Activated CD4-positive, CD25-positive, alpha-beta regulatory T cell treated with anti-CD3 and anti-CD28 coated beads, Interleukin-2, amount 50 U/mL, for 72 hours (primary cell): Measurements from ENCODE around the gene EPB41L4A.
"Not testable (repeated sequence)": the region's sequence is repeated elsewhere in the genome, so short reads cannot be mapped to it uniquely, and the experiment has no call there.

Experiments
- DNase-seq: peaks from one replicate; pipeline ENCODE4 v3.0.0; 2021

EPB41L4A gene

DNA sequence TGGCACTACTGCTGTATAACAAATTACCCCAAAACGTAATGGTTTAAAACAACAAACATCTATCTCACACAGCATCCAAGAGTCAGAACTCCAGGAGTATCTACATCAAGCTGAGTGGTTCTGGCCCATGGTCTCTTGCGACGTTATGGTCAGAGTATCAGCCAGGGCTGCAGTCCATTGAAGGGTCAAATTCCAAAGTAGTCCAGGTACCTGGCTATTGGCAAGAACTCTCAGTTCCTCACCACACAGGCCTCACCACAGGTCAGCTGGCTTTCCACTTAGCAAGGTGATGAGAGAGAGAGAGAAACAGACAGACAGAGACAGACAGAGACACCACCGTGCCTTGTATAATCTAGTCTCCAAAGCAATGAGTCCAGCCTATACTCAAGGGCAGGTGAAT is 22.6 kb downstream of the EPB41L4A start:
- DNase-seq: no peak

DNA sequence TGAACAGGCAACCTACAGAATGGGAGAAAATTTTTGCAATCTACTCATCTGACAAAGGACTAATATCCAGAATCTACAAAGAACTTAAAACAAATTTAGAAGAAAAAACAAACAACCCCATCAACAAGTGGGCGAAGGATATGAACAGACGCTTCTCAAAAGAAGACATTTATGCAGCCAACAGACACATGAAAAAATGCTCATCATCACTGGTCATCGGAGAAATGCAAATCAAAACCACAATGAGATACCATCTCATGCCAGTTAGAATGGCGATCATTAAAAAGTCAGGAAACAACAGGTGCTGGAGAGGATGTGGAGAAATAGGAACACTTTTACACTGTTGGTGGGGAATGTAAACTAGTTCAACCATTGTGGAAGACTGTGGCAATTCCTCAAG is 23.8 kb downstream of the EPB41L4A start:
- not testable (repeated sequence) for DNase-seq

DNA sequence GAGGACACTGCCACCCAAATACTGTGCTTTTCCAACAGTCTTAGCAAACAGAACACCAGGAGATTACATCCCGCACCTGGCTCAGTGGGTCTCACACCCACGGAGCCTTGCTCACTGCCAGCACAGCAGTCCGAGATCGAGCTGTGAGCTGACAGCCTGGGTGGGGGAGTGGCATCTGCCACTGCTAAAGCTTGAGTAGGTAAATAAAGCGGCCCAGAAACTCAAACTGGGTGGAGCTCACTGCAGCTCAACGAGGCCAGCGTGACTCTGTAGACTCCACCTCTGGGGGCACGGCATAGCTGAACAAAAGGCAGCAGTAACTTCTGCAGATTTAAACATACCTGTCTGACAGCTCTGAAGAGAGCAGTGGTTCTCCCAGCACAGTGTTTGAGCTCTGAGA is 28.8 kb downstream of the EPB41L4A start:
- no peak for DNase-seq

DNA sequence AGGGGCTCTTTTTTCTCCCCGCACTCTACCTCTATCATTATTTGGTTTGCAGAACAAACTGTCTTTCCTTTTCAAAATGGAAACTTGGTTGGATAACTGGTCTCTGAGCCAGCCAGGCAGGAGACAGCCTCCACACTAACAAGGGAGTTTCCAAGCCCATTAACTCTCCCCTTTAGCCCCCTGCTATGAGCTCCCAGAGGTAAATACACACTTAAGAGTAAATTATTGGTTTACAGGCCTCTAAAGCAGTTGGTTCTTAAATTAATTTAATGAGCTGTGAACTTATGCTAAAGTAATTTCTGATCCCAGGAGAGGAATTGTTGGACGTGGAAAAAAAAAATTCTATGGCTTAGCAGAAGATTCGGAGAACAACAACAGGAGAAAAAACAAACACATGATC is 30.3 kb downstream of the EPB41L4A start:
- DNase-seq: no peak

DNA sequence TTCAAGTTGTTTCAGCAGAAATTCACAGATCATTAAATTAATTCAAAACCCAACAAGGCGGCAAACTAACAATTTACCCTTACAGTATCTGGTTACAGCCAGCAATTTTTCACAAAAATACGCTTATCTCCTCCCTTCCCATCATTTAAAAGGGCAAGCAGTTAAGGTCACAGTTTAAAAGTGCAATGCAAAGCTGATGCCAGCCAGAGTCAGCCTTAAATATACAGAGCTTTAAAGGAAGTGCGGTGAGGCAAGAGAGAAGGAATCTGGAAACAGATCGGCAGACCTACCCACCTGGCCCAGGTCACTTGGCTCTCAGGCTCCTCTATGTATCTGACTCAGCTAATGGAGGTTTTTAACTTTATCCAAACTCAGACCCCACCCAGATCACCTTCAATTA is 31.0 kb downstream of the EPB41L4A start:
- DNase-seq: no peak

DNA sequence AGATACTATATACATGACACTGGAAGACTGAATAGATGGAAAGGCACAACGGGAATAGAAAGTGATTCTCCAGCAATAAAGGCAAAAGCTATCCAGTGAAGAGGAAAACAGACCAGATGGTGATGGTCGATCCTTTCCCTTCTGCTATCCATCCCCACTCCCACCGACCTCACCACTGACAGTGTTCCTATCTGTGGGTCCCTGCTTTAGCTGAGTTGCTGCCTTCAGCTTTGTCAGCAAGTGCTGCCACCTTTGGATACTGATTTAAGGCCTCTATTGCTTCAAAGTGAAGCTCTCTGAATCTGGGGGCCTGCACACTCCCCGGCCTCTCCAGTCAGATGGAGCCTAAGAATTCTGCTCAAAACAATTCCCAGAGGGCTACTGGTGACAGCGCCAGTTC is 32.3 kb downstream of the EPB41L4A start:
- no peak for DNase-seq

DNA sequence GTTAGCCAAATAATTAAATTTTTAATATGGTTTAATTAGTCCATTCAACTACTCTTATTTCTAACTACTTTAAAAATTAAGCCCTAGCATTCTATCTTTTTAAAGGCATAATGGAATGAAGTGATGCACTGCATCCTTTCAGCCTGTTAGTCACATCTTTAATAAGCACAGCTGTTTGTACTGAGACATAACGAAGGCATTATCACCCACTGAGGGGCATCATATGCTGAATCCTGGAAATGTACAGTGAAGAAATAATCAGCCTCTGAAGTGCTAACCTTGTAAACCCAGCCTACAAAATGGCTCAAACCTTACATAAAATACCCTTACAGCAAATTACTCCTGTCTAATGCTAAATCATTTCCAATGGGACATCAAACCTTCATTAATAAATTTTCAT is 33.1 kb downstream of the EPB41L4A start:
- no peak for DNase-seq

DNA sequence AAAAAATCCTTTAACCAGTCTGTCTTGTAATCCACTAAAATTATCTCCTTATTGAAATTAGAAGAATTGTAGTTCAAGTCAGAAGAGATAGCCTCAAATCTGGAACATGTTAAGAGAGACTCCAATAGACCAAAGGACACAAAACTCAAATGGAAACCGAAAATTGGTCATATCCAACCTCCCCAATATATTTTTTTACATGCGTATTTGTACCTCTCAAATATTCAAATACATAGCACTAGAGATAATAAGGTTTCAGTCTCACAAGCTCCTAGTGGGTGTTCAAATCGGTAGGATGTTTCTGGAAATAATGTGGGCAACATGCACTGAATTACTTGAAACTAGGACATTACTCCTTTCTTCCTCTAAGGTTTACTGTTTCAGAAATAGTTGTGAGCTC is 33.5 kb downstream of the EPB41L4A start:
- DNase-seq: no peak

DNA sequence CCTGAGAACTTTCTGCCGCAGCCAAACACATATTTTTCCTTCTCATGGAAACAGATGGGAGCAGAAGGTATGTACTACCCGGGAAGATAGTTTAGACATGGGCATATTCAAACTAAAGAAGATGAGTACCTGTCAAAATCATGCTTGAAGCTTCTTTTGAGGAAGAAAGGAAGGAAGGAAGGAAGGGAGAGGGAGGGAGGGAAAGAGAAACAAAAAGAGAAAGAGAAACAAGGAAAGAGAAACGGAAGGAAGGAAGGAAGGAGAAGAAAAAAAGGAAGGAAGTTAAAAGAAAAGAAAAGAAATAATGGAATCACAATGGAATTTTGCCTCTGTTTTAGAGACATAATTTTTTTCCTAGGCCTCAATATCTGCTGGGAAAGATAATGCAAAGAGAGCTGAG is 34.6 kb downstream of the EPB41L4A start:
- no peak for DNase-seq

DNA sequence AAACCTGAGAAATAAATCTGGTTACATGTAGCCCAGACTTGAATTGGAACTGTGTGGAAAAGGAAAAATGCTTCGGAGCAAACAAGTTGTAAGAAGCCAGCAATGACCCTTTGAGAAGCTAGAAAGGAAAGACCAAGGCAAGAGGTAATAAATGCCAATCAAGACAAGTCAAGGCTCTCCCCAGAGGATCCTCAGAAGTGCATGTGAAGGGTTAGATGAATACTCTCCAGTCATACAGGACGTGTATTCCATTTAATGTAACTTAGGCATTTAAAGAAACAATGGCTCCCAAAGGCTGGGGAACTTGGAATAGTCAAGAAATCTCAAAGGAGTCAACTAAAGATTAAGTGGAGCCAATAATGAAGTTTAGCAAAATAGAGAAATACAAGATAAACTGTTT is 36.2 kb downstream of the EPB41L4A start:
- DNase-seq: no peak

DNA sequence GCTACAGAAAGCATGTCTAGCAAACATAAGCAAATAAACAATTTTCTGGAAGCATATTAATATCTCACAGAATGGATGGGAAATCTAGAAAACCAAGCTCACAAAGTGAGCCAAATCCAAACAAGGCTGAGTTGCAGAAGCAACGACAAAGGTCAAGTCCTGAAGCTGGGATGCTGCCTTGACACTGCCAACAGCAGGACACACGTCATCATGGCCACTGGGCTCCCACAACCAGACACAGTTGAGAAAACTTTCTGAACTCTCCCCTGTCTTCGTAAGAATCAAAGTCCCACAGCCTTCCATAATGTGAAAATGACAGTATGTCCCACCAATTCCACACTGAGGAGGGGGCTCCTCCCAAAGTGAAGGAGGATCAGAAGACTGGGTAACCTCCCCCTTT is 37.6 kb downstream of the EPB41L4A start:
- DNase-seq: no peak

DNA sequence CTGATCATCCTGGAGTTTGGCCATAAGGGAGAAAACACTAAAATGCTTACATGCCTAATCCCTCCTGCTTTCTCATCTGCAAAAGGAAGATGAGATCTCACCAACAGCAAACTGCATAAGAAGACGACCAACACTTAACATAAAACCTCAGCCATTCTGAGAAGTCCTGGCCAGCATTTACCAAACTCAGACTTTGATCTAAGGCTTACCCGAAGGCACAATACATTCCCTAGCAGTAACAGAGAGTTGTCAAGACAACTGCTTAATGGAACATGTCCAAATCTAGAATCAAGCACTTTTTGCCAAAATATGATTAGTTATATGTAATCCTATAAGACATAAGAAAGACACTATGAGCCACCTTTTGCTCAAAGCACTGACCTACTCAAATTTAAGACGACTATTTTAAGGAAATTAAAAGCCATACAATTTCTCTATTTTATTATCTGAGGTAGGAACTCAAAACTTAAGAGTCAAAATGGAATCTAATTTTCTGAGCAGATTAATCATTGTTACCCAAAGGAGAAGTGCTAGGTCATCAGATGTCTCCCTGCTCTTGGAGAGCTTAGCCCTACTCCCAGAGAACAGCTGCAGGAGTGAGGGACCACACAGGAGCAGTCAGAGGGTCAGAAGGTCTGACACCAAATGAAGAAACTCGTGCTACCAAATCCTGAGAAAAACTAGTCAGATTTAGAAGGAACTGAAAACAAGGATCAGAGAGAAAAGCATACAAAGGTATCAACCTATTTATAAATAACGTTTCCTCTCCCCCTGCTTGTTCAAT is 39.3 kb downstream of the EPB41L4A start:
- no peak for DNase-seq

DNA sequence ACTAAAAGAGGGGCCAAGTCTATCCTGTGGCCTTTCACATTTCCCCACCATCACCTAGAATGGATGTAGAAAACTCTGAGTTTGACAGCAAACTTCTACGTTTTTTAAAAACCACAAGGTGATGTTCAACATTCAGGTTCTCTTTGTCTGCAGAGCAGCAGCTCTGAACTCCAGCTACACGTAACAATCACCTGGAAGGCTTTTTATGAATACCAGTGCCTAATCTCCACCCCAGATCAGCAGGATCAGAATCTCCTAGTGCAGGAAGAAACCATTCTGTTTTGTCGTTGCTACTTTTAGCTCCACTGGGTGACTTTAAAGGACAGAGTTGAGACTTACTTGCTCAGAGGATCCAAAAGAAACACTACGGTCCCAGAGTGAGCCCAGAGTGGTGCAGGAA is 44.3 kb downstream of the EPB41L4A start:
- no peak for DNase-seq

DNA sequence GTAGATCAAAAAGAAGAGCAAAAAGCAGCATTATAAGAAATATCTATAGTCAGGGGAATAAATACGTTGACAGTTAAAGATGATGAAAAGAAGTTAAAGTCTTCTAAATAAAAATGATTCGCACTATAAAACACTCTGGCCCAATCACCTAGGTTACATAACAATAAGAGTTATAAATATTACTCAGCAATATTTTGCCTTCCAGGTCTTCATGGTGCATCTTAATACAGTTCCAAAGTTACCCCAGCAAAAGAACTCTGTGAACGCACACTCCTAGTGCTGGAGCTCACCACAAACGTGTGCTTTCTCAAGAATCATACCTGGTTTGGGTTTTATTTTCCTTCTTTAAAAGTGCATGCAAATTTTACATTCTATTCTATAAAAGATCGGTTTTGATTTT is 44.7 kb downstream of the EPB41L4A start:
- no peak for DNase-seq

DNA sequence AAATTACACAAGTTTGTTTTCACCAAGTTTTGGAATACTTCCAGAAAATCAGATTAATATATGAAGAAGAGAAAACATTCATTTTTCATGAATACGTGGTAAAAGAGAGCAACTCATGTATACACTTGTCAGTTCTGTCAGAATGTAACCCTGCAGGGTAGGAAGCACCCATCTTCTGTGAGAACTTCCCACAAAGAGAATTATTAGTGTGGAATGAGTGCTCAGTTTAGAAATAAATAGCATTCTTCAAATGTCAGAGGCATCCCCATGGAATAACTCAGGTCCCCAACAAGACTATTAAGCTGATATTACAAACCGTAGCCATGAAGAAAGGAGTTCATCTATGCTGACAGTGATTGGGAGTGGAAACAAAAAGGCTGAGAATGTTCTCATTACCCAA is 45.2 kb downstream of the EPB41L4A start:
- DNase-seq: no peak

DNA sequence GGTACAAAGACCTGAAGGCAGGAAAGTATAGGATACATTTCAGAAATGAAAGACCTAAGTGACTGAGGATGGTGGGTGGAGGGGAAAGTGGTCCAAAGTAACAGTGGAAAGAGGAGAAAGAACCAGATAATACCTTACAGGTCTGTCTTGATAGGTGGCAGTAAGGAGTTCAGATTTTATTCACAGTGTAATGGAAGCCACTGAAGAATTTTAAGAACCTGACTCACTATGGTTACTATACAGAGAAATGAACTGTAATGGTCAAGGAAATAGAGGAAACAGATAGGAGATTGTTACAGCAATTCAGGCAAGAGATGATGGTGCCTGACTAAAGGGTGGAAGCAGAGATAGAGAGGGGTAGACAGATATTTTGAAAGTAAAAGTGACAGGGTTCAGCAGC is 46.5 kb downstream of the EPB41L4A start:
- DNase-seq: no peak

DNA sequence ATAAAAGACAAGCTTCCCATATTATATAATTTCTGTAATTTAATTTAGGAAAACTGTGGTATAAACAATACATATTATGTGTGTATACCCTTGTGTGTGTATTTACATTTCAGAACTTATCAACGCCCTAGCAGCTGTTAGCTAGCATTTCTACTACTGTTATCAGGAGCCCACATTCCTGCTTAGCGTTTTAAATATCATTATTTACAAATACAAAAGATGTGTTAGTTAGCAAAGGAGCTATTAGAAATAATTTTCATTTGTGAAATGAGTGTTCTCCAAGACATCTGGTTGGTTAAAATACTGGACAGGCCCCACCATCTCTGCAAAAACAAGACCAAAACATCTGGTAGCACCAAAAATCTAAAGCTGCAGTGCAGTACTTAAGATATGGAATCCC is 48.0 kb downstream of the EPB41L4A start:
- DNase-seq: no peak

DNA sequence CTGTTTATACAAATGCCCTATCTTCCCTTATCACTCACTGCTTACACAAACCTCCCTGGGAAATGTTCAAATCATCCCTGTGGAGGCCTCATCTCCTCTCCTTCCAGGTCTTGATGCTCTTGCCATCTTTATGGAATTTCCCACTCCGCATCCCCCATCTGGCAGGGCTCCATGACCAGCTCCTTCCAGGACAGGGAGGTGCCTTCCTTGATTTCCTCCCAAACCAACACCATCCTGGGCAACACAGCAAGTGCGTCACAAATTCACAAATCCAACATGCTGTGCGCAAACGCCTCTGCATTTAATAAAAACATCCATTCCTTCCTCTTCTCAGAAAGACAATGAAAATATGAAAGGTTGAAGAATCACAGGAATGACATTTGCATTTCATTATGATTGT is 51.7 kb downstream of the EPB41L4A start:
- no peak for DNase-seq

DNA sequence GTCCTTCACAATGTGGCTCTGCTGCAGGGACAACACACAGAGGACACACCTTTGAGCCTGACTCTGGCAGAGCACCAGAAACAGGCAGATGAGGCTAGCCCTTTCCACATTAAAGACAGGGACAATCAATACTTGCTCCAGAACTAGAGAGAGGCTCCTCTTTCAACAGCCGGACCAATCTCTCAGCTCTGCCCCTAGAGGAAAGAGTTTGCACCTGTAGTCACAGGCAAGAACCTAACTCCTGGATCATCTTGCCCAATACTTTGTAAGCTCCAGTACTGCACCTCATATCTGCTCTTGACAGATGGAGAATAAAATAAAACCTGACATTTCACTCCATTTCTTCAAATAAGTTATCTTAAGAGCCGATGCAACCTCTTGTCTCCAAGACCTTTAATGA is 52.1 kb downstream of the EPB41L4A start:
- no peak for DNase-seq

DNA sequence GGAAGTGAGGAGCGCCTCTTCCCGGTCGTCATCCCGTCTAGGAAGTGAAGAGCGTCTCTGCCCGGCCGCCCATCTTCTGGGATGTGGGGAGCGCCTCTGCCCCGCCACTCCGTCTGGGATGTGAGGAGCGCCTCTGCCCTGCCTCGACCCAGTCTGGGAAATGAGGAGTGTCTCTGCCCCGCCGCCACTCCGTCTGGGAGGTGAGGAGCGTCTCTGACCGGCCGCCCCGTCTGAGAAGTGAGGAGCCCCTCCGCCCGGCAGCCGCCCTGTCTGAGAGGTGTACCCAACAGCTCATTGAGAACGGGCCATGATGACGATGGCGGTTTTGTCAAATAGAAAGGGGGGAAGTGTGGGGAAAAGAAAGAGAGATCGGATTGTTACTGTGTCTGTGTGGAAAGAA is 58.3 kb downstream of the EPB41L4A start:
- not testable (repeated sequence) for DNase-seq

DNA sequence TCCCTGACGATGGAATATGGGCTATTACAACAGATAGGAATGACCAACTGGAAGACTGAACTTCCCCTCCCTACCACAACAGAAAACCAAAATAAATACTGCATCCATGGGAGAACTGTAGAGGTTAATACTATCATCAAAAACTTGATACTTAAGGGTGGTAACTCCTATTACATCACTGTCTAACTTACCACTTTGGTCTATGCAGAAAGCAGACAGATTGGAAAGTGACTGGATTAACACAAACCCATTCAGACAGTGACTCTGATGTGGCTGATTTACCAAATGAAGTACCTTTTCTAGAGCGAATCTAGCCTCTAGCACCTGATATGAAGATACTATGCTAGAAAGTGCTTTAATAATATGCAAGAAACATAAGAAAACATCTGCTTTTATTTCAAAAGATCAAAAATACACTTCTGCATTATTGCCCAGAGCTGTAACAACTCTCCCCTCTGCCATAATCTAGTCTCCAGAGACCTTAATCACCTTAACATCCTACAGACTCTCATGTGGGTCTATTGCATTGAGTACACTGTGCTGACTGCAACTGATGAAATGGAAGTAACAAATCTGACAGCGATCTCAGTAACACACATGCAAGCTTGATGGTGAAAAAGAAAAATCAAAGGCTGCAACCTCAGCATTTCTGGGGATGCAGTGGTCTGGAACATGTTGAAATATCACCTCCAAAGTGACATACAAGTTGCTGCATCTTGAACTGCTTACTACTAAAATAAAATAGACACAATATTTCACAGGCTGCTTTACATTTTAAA is 62.7 kb downstream of the EPB41L4A start:
- DNase-seq: no peak

DNA sequence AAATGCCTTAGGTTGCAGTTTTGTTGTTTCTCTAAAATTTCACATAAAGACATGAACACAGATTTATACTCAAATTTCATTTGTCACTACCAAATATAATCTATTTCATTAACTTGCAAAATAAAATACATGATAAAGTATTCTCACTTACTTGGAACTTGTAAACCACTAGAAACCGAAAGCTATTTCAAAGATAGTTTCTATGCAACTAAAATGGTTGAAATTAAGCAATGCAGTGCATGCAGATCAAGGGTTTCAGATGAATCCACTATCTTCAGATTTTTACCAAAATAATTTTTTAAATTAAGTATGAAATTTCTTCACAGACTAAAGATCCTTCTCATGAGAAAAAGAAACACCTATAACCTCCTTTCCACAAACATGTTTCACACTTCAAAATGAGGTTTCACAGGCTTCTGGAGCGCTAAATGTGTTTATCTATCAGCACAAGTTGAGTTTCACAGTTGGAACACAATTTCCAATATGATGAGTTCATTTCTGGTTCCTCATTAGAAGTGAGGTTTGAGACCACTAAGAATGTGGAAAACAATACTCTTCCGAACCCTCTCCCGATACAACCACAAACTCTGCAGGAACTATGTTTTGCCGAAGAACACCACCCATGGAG is 63.9 kb downstream of the EPB41L4A start:
- no peak for DNase-seq

DNA sequence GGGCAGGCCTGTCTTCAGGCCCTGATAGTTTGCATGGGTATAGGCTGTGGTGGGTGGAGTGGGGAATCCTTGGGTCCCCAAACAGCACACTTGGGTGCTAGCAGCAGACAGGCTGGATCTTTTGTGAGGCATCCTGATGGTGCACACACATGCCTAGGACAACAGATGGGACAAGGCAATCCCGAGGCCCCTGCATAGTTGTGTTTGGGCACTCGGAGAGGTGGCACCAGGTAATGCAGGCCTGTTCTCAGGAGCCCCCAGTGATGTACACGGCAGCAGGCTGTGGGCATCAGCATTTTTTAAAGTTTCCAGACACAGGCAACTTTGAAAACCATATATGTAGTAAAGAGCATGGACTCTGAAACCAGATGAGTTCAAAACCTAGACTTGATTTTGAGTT is 65.4 kb downstream of the EPB41L4A start:
- no peak for DNase-seq

DNA sequence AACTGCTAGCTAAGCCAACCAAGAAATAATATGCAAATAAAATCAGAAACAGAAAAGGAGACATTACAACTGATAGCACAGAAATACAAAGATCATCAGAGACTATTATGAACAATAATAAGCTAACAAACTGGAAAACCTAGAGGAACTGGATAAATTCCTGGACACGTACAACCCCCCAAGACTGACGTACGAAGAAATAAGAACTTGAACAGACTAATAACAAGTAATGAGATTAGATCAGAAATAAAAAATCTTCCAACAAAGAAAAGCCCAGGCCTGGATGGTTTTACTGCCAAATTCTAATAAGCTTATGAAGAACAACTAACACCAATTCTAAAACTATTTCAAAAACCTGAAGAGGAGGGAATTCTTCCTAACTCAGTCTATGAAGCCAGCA is 67.9 kb downstream of the EPB41L4A start:
- no peak for DNase-seq
